ENCODE measurements around the gene BOLL. TPM values are rescaled to one million over a fixed set of nuclear protein-coding genes. Genes with fewer than 3 reads are reported as not detected.

BOLL gene
- polyA plus RNA-seq, 1 experiment, result not detected

DNA sequence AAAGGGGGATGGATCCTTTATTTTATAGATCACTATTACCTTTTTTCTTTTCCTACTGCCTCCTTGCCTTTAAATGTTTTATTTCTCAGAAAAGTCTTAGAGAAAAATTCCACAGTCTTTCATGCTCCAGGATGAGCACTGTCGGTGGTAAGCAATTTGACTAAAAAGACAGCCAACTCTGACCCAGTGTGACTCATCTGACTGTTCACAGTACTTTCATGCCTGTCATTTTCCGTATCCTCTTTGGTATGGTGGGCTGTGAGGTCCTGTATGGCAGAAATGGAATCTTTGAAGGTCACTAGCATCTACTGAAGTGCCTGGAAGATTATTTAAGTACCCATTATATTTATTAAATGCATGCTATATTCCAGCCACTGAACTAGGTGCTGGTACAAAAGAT is 107.6 kb downstream of the BOLL start:
- Histone ChIP-seq H3K36me3 (ENCODE audit: control insufficient read depth, insufficient read depth, low read length) (no peaks in the 10 kb centered on the region), H3K27me3 (ENCODE audit: control insufficient read depth, insufficient read depth, low read length) (no peaks in the 10 kb centered on the region), H3K4me3 (ENCODE audit: low read depth, low read length) (no peak overlapping the region)
- ChIA-PET CTCF (no interaction called here), POLR2A (no interaction called here)
- no peak for DNase-seq (ENCODE audit: low read depth)
- TF ChIP-seq, protein P1, sequence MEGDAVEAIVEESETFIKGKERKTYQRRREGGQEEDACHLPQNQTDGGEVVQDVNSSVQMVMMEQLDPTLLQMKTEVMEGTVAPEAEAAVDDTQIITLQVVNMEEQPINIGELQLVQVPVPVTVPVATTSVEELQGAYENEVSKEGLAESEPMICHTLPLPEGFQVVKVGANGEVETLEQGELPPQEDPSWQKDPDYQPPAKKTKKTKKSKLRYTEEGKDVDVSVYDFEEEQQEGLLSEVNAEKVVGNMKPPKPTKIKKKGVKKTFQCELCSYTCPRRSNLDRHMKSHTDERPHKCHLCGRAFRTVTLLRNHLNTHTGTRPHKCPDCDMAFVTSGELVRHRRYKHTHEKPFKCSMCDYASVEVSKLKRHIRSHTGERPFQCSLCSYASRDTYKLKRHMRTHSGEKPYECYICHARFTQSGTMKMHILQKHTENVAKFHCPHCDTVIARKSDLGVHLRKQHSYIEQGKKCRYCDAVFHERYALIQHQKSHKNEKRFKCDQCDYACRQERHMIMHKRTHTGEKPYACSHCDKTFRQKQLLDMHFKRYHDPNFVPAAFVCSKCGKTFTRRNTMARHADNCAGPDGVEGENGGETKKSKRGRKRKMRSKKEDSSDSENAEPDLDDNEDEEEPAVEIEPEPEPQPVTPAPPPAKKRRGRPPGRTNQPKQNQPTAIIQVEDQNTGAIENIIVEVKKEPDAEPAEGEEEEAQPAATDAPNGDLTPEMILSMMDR (IDR thresholded peaks at IDR 0.05; ENCODE audit: insufficient read depth, low read depth, low read length), result no peak

DNA sequence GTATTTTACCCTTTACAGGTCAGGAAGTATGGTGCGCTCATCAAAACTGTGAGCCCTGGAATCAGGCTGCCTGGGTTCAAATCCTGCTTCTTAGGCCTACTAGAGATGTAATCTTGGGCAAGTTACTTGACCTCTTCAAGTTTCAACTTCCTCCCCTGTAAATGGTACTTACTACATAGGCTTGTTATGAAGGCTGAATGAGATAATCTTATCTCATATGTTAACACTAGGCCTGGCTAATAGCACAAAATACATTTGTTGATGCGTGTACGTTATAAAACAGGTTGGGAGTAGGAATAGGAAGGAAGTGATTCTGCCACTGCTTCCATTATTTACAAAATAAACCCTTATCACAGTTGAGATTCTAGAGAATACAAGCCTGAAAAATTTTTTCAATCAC is 108.1 kb downstream of the BOLL start:
- no peaks in the 10 kb centered on the region for H3K36me3 ChIP-seq (ENCODE audit: control insufficient read depth, insufficient read depth, low read length)
- TF ChIP-seq, protein P1 (IDR thresholded peaks at IDR 0.05; ENCODE audit: insufficient read depth, low read depth, low read length), result no peak
- no peak overlapping the region for H3K4me3 ChIP-seq (ENCODE audit: low read depth, low read length)
- no peaks in the 10 kb centered on the region for H3K27me3 ChIP-seq (ENCODE audit: control insufficient read depth, insufficient read depth, low read length)
- ChIA-PET POLR2A (no interaction called here), CTCF (no interaction called here)
- no peak for DNase-seq (ENCODE audit: low read depth)

Other genes with a start within 250 kb of the BOLL start
- gene RFTN2, start 109.7 kb downstream of the BOLL start, polyA plus RNA-seq (2011; rRNA removed), result 0.04 and 0.16 TPM in 2 replicates
- 2.3 TPM in 2 replicates for gene MARS2, start 80.0 kb downstream of the BOLL start, polyA plus RNA-seq (2011; rRNA removed)
- gene PLCL1, start 19.3 kb upstream of the BOLL start, polyA plus RNA-seq (2011; rRNA removed), result 0.09 and 0.21 TPM in 2 replicates

Measured in BJ (cell line).